Panc1 (cell line): ENCODE measurements around the gene CNKSR2. TPM values are rescaled to one million over a fixed set of nuclear protein-coding genes. Genes with fewer than 3 reads are reported as not detected.

Experiments used
- ATAC-seq: fragments of 200-7000 bp; cut with Tn5 transposase; 2 replicates; pipeline ENCODE4 v1.9.1; 2020; ENCODE audit warnings: mild to moderate bottlenecking, moderate library complexity
- BruUV-seq: library from RNA; stranded (reverse); fragments of 400-500 nt; replicated peaks from 2 replicates; lab custom pipeline; 2021; lab: Mats Ljungman, UMichigan
- CTCF ChIA-PET: fragments of 300-600 bp; sonication (Branson Sonifier 250); formaldehyde crosslinking; loops from one replicate; lab custom pipeline; 2022; ENCODE audit warnings: antibody characterized with exemption; lab: Charles Lee
- POLR2A ChIA-PET: fragments of 300-600 bp; sonication (Branson Sonifier 250); formaldehyde crosslinking; loops from one replicate; lab custom pipeline; 2022; ENCODE audit warnings: antibody characterized with exemption; lab: Charles Lee
- DNase-seq: peaks from one replicate; pipeline ENCODE4 v3.0.0-alpha.2; 2010; ENCODE audit warnings: low read depth, low spot score
- H3K27ac ChIP-seq: 2 replicates; pipeline ENCODE4 v1.5.1; 2011; ENCODE audit warnings: mild to moderate bottlenecking, low read length, inconsistent platforms
- H3K27me3 ChIP-seq: fragments of 200-500 bp; sonication (Bioruptor generic); 2 replicates; pipeline ENCODE4 v1.6.0; 2014; ENCODE audit warnings: low read length, inconsistent platforms; ENCODE audit not compliant: control insufficient read depth, insufficient read depth
- H3K36me3 ChIP-seq: fragments of 200-500 bp; sonication (Bioruptor generic); 2 replicates; pipeline ENCODE4 v1.5.1; 2014; ENCODE audit warnings: inconsistent platforms, mild to moderate bottlenecking, low read length, moderate library complexity; ENCODE audit not compliant: control insufficient read depth, insufficient read depth
- H3K4me1 ChIP-seq: 2 replicates; pipeline ENCODE4 v1.5.1; 2011; ENCODE audit warnings: inconsistent platforms, mild to moderate bottlenecking, low read length, moderate library complexity; ENCODE audit not compliant: control insufficient read depth, insufficient read depth
- H3K4me3 ChIP-seq, 2 experiments: 2 replicates each; pipeline ENCODE4 v1.5.1; 2011 to 2012; ENCODE audit warnings: low read depth in 2 of 2, low read length in 2 of 2, mild to moderate bottlenecking in 2 of 2, inconsistent platforms in 1 of 2, moderate library complexity in 1 of 2
- H3K9me3 ChIP-seq: fragments of 200-500 bp; sonication (Bioruptor generic); 2 replicates; pipeline ENCODE4 v1.5.1; 2014; ENCODE audit warnings: low read depth, mild to moderate bottlenecking, inconsistent platforms, low read length, moderate library complexity; ENCODE audit not compliant: control insufficient read depth, insufficient read depth
- POLR2AphosphoS5 ChIP-seq: IDR thresholded peaks from 2 replicates; pipeline ENCODE4 v1.6.1; 2012; ENCODE audit warnings: mild to moderate bottlenecking, low read depth, low read length, moderate library complexity
- SIN3A ChIP-seq: IDR thresholded peaks from 2 replicates; pipeline ENCODE4 v1.6.1; 2012; ENCODE audit warnings: low read depth, mild to moderate bottlenecking, low read length, moderate library complexity, borderline replicate concordance; ENCODE audit not compliant: insufficient read depth
- TCF7L2 ChIP-seq: IDR thresholded peaks from 2 replicates; pipeline ENCODE4 v1.6.1; 2011; ENCODE audit warnings: mild to moderate bottlenecking, low read depth, low read length, inconsistent platforms
- in situ Hi-C: cut with HindIII; loops from 2 replicates; pipeline ENCODE4 v1.10.0; 2016; ENCODE audit warnings: low sequenced_read_pairs, low pct_unique_long_range_greater_than_20kb
- intact Hi-C: fragments of 100-400 bp; cut with micrococcal nuclease; formaldehyde crosslinking; loops from one replicate; pipeline ENCODE4 v1.10.0; 2022; ENCODE audit not compliant: unreplicated experiment
- total RNA-seq: library from RNA; stranded (reverse); gene quantifications from one replicate; pipeline ENCODE4 v1.2.1, GENCODE V29; 2021; ENCODE audit not compliant: unreplicated experiment
- TF ChIP-seq, protein P1 (sequence below), 2 experiments: IDR thresholded peaks; 2 replicates each; pipeline ENCODE4 v1.6.1; 2011 to 2012; ENCODE audit warnings: low read depth in 2 of 2, control low read depth in 1 of 2, low read length in 1 of 2, mild to moderate bottlenecking in 1 of 2, moderate library complexity in 1 of 2; ENCODE audit not compliant: insufficient read depth in 1 of 2
- TF ChIP-seq, protein P2 (sequence below): fragments of 450-650 bp; IDR thresholded peaks from 2 replicates; pipeline ENCODE4 v1.5.1; 2017; ENCODE audit warnings: mild to moderate bottlenecking

Gene CNKSR2
- total RNA-seq, 1 experiment from 2014 or later: not detected

DNA sequence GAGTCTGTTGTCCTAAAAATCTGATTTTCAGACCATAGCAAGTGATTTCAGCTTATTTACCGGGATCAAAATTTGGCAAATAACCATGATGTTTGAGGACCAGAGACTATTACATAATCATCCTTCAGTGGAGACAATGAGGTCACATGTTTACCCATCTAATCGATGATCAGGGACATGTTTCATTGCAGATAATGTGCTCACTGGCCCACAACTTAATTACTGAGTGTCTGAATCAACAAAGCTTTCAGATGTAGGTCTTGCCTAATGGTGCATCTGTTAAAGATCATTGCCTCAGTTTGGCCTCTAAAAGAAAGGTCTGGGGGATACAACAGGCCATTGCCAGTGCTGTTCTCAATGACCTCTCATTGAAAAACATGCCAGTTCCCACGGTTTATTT, 326.7 kb downstream of the CNKSR2 start:
- intact Hi-C loops (no loop called here), in situ Hi-C loops (no loop called here)
- DNase-seq (no peak), ATAC-seq (no peak)
- ChIA-PET CTCF (no interaction called here), POLR2A (no interaction called here)
- no peaks in the 10 kb centered on the region for H3K9me3 ChIP-seq
- no TSS peak for BruUV-seq
- H3K27ac ChIP-seq: no peak overlapping the region
- H3K4me3 ChIP-seq: no peak overlapping the region
- no peaks in the 10 kb centered on the region for H3K4me1 ChIP-seq
- TF ChIP-seq, protein P1, sequence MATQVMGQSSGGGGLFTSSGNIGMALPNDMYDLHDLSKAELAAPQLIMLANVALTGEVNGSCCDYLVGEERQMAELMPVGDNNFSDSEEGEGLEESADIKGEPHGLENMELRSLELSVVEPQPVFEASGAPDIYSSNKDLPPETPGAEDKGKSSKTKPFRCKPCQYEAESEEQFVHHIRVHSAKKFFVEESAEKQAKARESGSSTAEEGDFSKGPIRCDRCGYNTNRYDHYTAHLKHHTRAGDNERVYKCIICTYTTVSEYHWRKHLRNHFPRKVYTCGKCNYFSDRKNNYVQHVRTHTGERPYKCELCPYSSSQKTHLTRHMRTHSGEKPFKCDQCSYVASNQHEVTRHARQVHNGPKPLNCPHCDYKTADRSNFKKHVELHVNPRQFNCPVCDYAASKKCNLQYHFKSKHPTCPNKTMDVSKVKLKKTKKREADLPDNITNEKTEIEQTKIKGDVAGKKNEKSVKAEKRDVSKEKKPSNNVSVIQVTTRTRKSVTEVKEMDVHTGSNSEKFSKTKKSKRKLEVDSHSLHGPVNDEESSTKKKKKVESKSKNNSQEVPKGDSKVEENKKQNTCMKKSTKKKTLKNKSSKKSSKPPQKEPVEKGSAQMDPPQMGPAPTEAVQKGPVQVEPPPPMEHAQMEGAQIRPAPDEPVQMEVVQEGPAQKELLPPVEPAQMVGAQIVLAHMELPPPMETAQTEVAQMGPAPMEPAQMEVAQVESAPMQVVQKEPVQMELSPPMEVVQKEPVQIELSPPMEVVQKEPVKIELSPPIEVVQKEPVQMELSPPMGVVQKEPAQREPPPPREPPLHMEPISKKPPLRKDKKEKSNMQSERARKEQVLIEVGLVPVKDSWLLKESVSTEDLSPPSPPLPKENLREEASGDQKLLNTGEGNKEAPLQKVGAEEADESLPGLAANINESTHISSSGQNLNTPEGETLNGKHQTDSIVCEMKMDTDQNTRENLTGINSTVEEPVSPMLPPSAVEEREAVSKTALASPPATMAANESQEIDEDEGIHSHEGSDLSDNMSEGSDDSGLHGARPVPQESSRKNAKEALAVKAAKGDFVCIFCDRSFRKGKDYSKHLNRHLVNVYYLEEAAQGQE (IDR thresholded peaks at IDR 0.05; ENCODE audit: insufficient read depth in 1 of 2, low read depth in 2 of 2, low read length in 1 of 2): no peak
- TF ChIP-seq TCF7L2 (no peak), SIN3A (no peak), POLR2AphosphoS5 (no peak)
- TF ChIP-seq, protein P2, sequence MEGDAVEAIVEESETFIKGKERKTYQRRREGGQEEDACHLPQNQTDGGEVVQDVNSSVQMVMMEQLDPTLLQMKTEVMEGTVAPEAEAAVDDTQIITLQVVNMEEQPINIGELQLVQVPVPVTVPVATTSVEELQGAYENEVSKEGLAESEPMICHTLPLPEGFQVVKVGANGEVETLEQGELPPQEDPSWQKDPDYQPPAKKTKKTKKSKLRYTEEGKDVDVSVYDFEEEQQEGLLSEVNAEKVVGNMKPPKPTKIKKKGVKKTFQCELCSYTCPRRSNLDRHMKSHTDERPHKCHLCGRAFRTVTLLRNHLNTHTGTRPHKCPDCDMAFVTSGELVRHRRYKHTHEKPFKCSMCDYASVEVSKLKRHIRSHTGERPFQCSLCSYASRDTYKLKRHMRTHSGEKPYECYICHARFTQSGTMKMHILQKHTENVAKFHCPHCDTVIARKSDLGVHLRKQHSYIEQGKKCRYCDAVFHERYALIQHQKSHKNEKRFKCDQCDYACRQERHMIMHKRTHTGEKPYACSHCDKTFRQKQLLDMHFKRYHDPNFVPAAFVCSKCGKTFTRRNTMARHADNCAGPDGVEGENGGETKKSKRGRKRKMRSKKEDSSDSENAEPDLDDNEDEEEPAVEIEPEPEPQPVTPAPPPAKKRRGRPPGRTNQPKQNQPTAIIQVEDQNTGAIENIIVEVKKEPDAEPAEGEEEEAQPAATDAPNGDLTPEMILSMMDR: no peak
- H3K36me3 ChIP-seq: no peaks in the 10 kb centered on the region
- H3K27me3 ChIP-seq: no peaks in the 10 kb centered on the region

DNA sequence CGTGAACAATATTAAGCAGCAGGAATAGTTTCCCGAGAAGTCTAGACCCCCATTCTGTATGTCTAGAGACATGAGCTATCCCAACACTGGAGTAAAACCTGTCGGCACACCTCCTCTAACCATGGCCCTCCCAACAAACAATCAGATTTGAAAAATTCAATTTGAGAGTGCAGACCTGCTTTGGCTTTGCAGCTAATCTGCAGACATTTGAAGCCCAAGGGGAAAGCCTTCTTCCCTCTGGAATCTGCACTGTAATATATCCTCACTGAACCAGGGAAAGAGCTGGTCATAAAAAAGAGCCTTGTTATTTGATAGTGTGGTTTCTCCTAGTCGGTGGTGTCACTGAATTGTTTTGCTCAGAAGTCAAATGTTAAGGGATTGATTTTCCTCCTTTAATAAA, 328.5 kb downstream of the CNKSR2 start:
- H3K27me3 ChIP-seq: no peaks in the 10 kb centered on the region
- intact Hi-C loops (no loop called here), in situ Hi-C loops (no loop called here)
- ChIA-PET CTCF (no interaction called here), POLR2A (no interaction called here)
- H3K36me3 ChIP-seq: no peaks in the 10 kb centered on the region
- no peaks in the 10 kb centered on the region for H3K4me1 ChIP-seq
- DNase-seq (no peak), ATAC-seq (no peak)
- H3K4me3 ChIP-seq: no peak overlapping the region
- no peak overlapping the region for H3K27ac ChIP-seq
- no peaks in the 10 kb centered on the region for H3K9me3 ChIP-seq
- TF ChIP-seq TCF7L2 (no peak), SIN3A (no peak), POLR2AphosphoS5 (no peak)
- TF ChIP-seq, protein P1 (IDR thresholded peaks at IDR 0.05; ENCODE audit: insufficient read depth in 1 of 2, low read depth in 2 of 2, low read length in 1 of 2): no peak
- TF ChIP-seq, protein P2: no peak
- no TSS peak for BruUV-seq
